Panc1 (cell line): Measurements from ENCODE around the gene FGR. TPM values are rescaled to one million over a fixed set of nuclear protein-coding genes. Genes with fewer than 3 reads are reported as not detected.

Source experiments
- ATAC-seq: fragments of 200-7000 bp; cut with Tn5 transposase; 2 replicates; pipeline ENCODE4 v1.9.1; 2020; ENCODE audit warnings: mild to moderate bottlenecking, moderate library complexity
- BruUV-seq: library from RNA; stranded (reverse); fragments of 400-500 nt; replicated peaks from 2 replicates; lab custom pipeline; 2021; lab: Mats Ljungman, UMichigan
- CTCF ChIA-PET: fragments of 300-600 bp; sonication (Branson Sonifier 250); formaldehyde crosslinking; loops from one replicate; lab custom pipeline; 2022; ENCODE audit warnings: antibody characterized with exemption; lab: Charles Lee
- POLR2A ChIA-PET: fragments of 300-600 bp; sonication (Branson Sonifier 250); formaldehyde crosslinking; loops from one replicate; lab custom pipeline; 2022; ENCODE audit warnings: antibody characterized with exemption; lab: Charles Lee
- DNase-seq: peaks from one replicate; pipeline ENCODE4 v3.0.0-alpha.2; 2010; ENCODE audit warnings: low read depth, low spot score
- H3K27ac ChIP-seq: 2 replicates; pipeline ENCODE4 v1.5.1; 2011; ENCODE audit warnings: mild to moderate bottlenecking, low read length, inconsistent platforms
- H3K27me3 ChIP-seq: fragments of 200-500 bp; sonication (Bioruptor generic); 2 replicates; pipeline ENCODE4 v1.6.0; 2014; ENCODE audit warnings: low read length, inconsistent platforms; ENCODE audit not compliant: control insufficient read depth, insufficient read depth
- H3K36me3 ChIP-seq: fragments of 200-500 bp; sonication (Bioruptor generic); 2 replicates; pipeline ENCODE4 v1.5.1; 2014; ENCODE audit warnings: inconsistent platforms, mild to moderate bottlenecking, low read length, moderate library complexity; ENCODE audit not compliant: control insufficient read depth, insufficient read depth
- H3K4me1 ChIP-seq: 2 replicates; pipeline ENCODE4 v1.5.1; 2011; ENCODE audit warnings: inconsistent platforms, mild to moderate bottlenecking, low read length, moderate library complexity; ENCODE audit not compliant: control insufficient read depth, insufficient read depth
- H3K4me3 ChIP-seq, 2 experiments: 2 replicates each; pipeline ENCODE4 v1.5.1; 2011 to 2012; ENCODE audit warnings: low read depth in 2 of 2, low read length in 2 of 2, mild to moderate bottlenecking in 2 of 2, inconsistent platforms in 1 of 2, moderate library complexity in 1 of 2
- H3K9me3 ChIP-seq: fragments of 200-500 bp; sonication (Bioruptor generic); 2 replicates; pipeline ENCODE4 v1.5.1; 2014; ENCODE audit warnings: low read depth, mild to moderate bottlenecking, inconsistent platforms, low read length, moderate library complexity; ENCODE audit not compliant: control insufficient read depth, insufficient read depth
- POLR2AphosphoS5 ChIP-seq: IDR thresholded peaks from 2 replicates; pipeline ENCODE4 v1.6.1; 2012; ENCODE audit warnings: mild to moderate bottlenecking, low read depth, low read length, moderate library complexity
- SIN3A ChIP-seq: IDR thresholded peaks from 2 replicates; pipeline ENCODE4 v1.6.1; 2012; ENCODE audit warnings: low read depth, mild to moderate bottlenecking, low read length, moderate library complexity, borderline replicate concordance; ENCODE audit not compliant: insufficient read depth
- TCF7L2 ChIP-seq: IDR thresholded peaks from 2 replicates; pipeline ENCODE4 v1.6.1; 2011; ENCODE audit warnings: mild to moderate bottlenecking, low read depth, low read length, inconsistent platforms
- in situ Hi-C: cut with HindIII; loops from 2 replicates; pipeline ENCODE4 v1.10.0; 2016; ENCODE audit warnings: low sequenced_read_pairs, low pct_unique_long_range_greater_than_20kb
- intact Hi-C: fragments of 100-400 bp; cut with micrococcal nuclease; formaldehyde crosslinking; loops from one replicate; pipeline ENCODE4 v1.10.0; 2022; ENCODE audit not compliant: unreplicated experiment
- total RNA-seq: library from RNA; stranded (reverse); gene quantifications from one replicate; pipeline ENCODE4 v1.2.1, GENCODE V29; 2021; ENCODE audit not compliant: unreplicated experiment
- TF ChIP-seq, protein P1 (sequence below): fragments of 450-650 bp; IDR thresholded peaks from 2 replicates; pipeline ENCODE4 v1.5.1; 2017; ENCODE audit warnings: mild to moderate bottlenecking
- TF ChIP-seq, protein P2 (sequence below), 2 experiments: IDR thresholded peaks; 2 replicates each; pipeline ENCODE4 v1.6.1; 2011 to 2012; ENCODE audit warnings: low read depth in 2 of 2, control low read depth in 1 of 2, low read length in 1 of 2, mild to moderate bottlenecking in 1 of 2, moderate library complexity in 1 of 2; ENCODE audit not compliant: insufficient read depth in 1 of 2

Gene FGR
- total RNA-seq, 1 experiment from 2014 or later = 0.18 TPM

DNA sequence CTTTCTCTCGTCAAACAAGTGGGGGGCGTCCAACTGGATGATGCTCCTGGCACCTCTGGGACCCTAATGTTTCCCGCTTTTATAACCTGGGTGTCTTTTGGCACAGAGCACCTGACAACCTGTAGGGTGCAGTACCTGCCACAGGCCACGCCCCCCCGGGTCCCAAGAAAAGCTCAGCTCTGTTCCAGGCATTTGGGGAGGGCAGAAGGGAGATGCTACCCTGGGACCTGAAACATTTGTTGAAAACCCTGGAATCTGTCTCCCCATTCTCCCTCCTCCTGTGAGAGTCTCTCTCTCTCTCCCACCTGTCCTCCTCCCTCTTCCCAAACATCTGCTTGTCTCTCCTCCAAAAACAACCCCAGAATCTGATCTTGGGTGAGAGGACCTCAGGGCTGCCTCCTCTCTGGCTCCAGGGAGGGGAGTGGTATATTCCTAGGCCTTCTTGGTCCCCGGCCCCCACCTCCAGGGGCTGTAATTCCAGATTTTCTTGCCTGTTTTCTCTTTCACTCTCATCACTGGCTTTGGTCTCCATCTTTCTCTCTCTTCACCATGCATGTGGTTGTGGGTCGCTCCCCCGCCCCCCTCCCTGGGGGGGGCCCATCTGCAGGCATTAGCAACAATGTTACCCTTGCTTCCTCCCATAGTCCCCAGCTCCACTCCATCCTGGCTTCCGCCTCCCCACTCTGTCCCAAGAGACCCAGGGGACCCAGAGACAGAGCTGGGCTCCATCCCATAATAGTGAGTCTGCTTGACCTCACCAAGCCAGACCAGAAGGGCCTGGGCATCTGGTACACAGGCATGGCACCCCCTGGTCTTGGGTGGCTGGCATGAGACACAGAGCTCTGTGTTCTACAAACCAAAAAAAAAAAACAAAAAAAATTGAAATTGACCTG is 35.1 kb downstream of the FGR start:
- intact Hi-C loops (loop anchor here (5.0 kb wide), 1 partner anchor 33 kb away; no protein-coding TSS in a partner anchor), in situ Hi-C loops (loop anchor here (10.0 kb wide), 1 partner anchor 185 kb away; no protein-coding TSS in a partner anchor)
- no TSS peak for BruUV-seq
- no peak overlapping the region for H3K27ac ChIP-seq
- DNase-seq (no peak), ATAC-seq (no peak)
- POLR2A ChIA-PET = interaction anchor here (0.6 to 0.7 kb wide), 2 partner anchors 157 to 565 kb away, joined by 3 to 4 read pairs; no protein-coding TSS in a partner anchor
- H3K27me3 ChIP-seq = no peaks in the 10 kb centered on the region
- no peaks in the 10 kb centered on the region for H3K9me3 ChIP-seq
- TF ChIP-seq POLR2AphosphoS5 = no peak
- TF ChIP-seq SIN3A = no peak
- TF ChIP-seq TCF7L2 = no peak
- peak overlapping the region in 1 of 2 experiments; percentile 86; a peak in 2 of 4 replicates for H3K4me3 ChIP-seq
- CTCF ChIA-PET = interaction anchor here (1.0 to 3.0 kb wide), 3 partner anchors 31 to 43 kb away, joined by 3 to 18 read pairs (median 7); no protein-coding TSS in a partner anchor
- H3K36me3 ChIP-seq = peaks cover 2% of the 10 kb centered on the region; the same call in 1 of the 2 replicates
- peaks cover 63% of the 10 kb centered on the region for H3K4me1 ChIP-seq

DNA sequence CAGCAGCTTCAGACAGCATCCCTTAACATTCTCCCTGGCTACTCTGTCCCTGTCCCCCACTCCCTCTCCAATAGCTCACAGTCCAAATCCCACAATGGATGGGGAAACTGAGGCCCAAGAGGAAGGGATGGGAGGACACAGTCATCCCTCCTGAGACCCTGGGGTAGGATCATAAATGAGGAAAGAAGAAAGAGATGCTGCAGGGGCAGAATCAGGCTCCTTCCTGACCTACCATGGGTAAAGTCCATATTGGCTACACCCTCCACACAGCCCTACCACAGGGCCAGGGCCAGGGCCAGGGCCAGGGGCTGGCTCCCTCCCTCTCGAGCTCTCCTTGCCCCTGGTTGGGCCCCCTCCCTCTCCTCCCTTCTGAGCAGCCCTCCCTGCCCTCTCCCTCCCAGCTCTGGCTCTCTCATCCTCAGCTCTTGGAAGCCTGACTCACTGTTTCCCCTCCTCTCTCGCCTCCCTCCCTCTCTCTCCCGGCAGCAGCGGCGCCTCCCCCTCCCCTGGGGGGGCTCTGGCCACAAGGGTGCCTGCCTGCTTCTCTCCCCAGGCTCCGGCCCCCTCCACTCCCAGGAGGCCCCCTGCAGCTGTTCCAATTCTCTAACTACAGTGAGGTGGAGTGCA is 36.0 kb downstream of the FGR start:
- intact Hi-C loops = no loop called here
- Histone ChIP-seq H3K27ac (no peak overlapping the region), H3K9me3 (no peaks in the 10 kb centered on the region), H3K36me3 (peaks cover 2% of the 10 kb centered on the region; the same call in 1 of the 2 replicates), H3K4me3 (no peak overlapping the region), H3K27me3 (no peaks in the 10 kb centered on the region), H3K4me1 (peaks cover 68% of the 10 kb centered on the region)
- TF ChIP-seq SIN3A = no peak
- TF ChIP-seq TCF7L2 = no peak
- TF ChIP-seq, protein P1, sequence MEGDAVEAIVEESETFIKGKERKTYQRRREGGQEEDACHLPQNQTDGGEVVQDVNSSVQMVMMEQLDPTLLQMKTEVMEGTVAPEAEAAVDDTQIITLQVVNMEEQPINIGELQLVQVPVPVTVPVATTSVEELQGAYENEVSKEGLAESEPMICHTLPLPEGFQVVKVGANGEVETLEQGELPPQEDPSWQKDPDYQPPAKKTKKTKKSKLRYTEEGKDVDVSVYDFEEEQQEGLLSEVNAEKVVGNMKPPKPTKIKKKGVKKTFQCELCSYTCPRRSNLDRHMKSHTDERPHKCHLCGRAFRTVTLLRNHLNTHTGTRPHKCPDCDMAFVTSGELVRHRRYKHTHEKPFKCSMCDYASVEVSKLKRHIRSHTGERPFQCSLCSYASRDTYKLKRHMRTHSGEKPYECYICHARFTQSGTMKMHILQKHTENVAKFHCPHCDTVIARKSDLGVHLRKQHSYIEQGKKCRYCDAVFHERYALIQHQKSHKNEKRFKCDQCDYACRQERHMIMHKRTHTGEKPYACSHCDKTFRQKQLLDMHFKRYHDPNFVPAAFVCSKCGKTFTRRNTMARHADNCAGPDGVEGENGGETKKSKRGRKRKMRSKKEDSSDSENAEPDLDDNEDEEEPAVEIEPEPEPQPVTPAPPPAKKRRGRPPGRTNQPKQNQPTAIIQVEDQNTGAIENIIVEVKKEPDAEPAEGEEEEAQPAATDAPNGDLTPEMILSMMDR = no peak
- TF ChIP-seq POLR2AphosphoS5 = no peak
- TF ChIP-seq, protein P2, sequence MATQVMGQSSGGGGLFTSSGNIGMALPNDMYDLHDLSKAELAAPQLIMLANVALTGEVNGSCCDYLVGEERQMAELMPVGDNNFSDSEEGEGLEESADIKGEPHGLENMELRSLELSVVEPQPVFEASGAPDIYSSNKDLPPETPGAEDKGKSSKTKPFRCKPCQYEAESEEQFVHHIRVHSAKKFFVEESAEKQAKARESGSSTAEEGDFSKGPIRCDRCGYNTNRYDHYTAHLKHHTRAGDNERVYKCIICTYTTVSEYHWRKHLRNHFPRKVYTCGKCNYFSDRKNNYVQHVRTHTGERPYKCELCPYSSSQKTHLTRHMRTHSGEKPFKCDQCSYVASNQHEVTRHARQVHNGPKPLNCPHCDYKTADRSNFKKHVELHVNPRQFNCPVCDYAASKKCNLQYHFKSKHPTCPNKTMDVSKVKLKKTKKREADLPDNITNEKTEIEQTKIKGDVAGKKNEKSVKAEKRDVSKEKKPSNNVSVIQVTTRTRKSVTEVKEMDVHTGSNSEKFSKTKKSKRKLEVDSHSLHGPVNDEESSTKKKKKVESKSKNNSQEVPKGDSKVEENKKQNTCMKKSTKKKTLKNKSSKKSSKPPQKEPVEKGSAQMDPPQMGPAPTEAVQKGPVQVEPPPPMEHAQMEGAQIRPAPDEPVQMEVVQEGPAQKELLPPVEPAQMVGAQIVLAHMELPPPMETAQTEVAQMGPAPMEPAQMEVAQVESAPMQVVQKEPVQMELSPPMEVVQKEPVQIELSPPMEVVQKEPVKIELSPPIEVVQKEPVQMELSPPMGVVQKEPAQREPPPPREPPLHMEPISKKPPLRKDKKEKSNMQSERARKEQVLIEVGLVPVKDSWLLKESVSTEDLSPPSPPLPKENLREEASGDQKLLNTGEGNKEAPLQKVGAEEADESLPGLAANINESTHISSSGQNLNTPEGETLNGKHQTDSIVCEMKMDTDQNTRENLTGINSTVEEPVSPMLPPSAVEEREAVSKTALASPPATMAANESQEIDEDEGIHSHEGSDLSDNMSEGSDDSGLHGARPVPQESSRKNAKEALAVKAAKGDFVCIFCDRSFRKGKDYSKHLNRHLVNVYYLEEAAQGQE (IDR thresholded peaks at IDR 0.05; ENCODE audit: insufficient read depth in 1 of 2, low read depth in 2 of 2, low read length in 1 of 2) = no peak
- DNase-seq = no peak
- no peak for ATAC-seq
- BruUV-seq = no TSS peak
- in situ Hi-C loops = no loop called here
- CTCF ChIA-PET = interaction anchor here (1.4 kb wide), 1 partner anchor 42 kb away, joined by 7 read pairs; no protein-coding TSS in a partner anchor
- POLR2A ChIA-PET = interaction anchor here (0.6 kb wide), 1 partner anchor 156 kb away, joined by 4 read pairs; no protein-coding TSS in a partner anchor
